H9 (cell line): ENCODE measurements around the gene THTPA. TPM values are rescaled to one million over a fixed set of nuclear protein-coding genes. Genes with fewer than 3 reads are reported as not detected.
A peak's percentile ranks its signal among the peaks of the same experiment; 100 is the strongest.

Source experiments
- DNase-seq: peaks from one replicate; pipeline ENCODE4 v3.0.0-alpha.2; 2017
- H2AFZ ChIP-seq: one replicate; pipeline ENCODE4 v1.6.1; 2013; ENCODE audit warnings: mild to moderate bottlenecking, low read length, control low read depth, moderate library complexity
- H2AK5ac ChIP-seq: 2 replicates; pipeline ENCODE4 v1.6.1; 2013; ENCODE audit warnings: low read length, control low read depth, mixed read lengths; ENCODE audit not compliant: insufficient read length
- H2BK120ac ChIP-seq: one replicate; pipeline ENCODE4 v1.6.1; 2013; ENCODE audit warnings: low read depth, mild to moderate bottlenecking, low read length, control low read depth, inconsistent platforms; ENCODE audit not compliant: poor library complexity, severe bottlenecking
- H2BK12ac ChIP-seq: 2 replicates; pipeline ENCODE4 v1.6.1; 2013; ENCODE audit warnings: low read length, control low read depth, mixed read lengths, low read depth; ENCODE audit not compliant: insufficient read length
- H2BK15ac ChIP-seq: 2 replicates; pipeline ENCODE4 v1.6.1; 2013; ENCODE audit warnings: low read depth, low read length, control low read depth
- H2BK20ac ChIP-seq: one replicate; pipeline ENCODE4 v1.6.1; 2013; ENCODE audit warnings: low read depth, mild to moderate bottlenecking, low read length, control low read depth, inconsistent platforms; ENCODE audit not compliant: poor library complexity, severe bottlenecking
- H2BK5ac ChIP-seq: 2 replicates; pipeline ENCODE4 v1.6.1; 2013; ENCODE audit warnings: low read length, control low read depth, mixed read lengths; ENCODE audit not compliant: insufficient read length
- H3K14ac ChIP-seq: 2 replicates; pipeline ENCODE4 v1.6.1; 2013; ENCODE audit warnings: low read length, control low read depth; ENCODE audit not compliant: insufficient read depth
- H3K18ac ChIP-seq: 2 replicates; pipeline ENCODE4 v1.6.1; 2013; ENCODE audit warnings: low read depth, mild to moderate bottlenecking, mixed read lengths, low read length, control low read depth; ENCODE audit not compliant: insufficient read length
- H3K23ac ChIP-seq: 2 replicates; pipeline ENCODE4 v1.6.1; 2013; ENCODE audit warnings: low read length, control low read depth, mixed read lengths, low read depth; ENCODE audit not compliant: insufficient read length
- H3K23me2 ChIP-seq: 2 replicates; pipeline ENCODE4 v1.6.1; 2013; ENCODE audit warnings: low read depth, mild to moderate bottlenecking, mixed read lengths, low read length, control low read depth; ENCODE audit not compliant: insufficient read length, poor library complexity, severe bottlenecking
- H3K27ac ChIP-seq: 2 replicates; pipeline ENCODE4 v1.5.1; 2013; ENCODE audit warnings: low read length, control low read depth, mixed read lengths, low read depth; ENCODE audit not compliant: insufficient read length
- H3K27me3 ChIP-seq: 2 replicates; pipeline ENCODE4 v1.6.1; 2013; ENCODE audit warnings: low read length, control low read depth, inconsistent platforms; ENCODE audit not compliant: insufficient read depth
- H3K4ac ChIP-seq: 2 replicates; pipeline ENCODE4 v1.6.1; 2013; ENCODE audit warnings: low read depth, mild to moderate bottlenecking, control low read depth, inconsistent platforms, low read length, moderate library complexity
- H3K4me1 ChIP-seq: 2 replicates; pipeline ENCODE4 v1.6.1; 2013; ENCODE audit warnings: low read length, control low read depth, inconsistent platforms; ENCODE audit not compliant: insufficient read depth
- H3K4me2 ChIP-seq: 2 replicates; pipeline ENCODE4 v1.6.1; 2013; ENCODE audit warnings: low read length, control low read depth, mixed read lengths; ENCODE audit not compliant: insufficient read length, insufficient read depth
- H3K56ac ChIP-seq: 2 replicates; pipeline ENCODE4 v1.6.1; 2013; ENCODE audit warnings: low read depth, mild to moderate bottlenecking, mixed read lengths, low read length, control low read depth; ENCODE audit not compliant: insufficient read length
- H3K79me1 ChIP-seq: 2 replicates; pipeline ENCODE4 v1.6.1; 2013; ENCODE audit warnings: low read depth, mild to moderate bottlenecking, moderate library complexity, low read length, control low read depth, inconsistent platforms; ENCODE audit not compliant: insufficient read depth, poor library complexity, severe bottlenecking
- H3K79me2 ChIP-seq: 2 replicates; pipeline ENCODE4 v1.6.1; 2013; ENCODE audit warnings: low read length, control low read depth, inconsistent platforms; ENCODE audit not compliant: insufficient read depth
- H3K9ac ChIP-seq: 2 replicates; pipeline ENCODE4 v1.6.1; 2013; ENCODE audit warnings: low read length, control low read depth, mixed read lengths; ENCODE audit not compliant: insufficient read length; ENCODE audit errors: extremely low read depth
- H3K9me3 ChIP-seq: one replicate; pipeline ENCODE4 v1.6.1; 2013; ENCODE audit warnings: low read depth, low read length, inconsistent platforms; ENCODE audit not compliant: control insufficient read depth
- H3T11ph ChIP-seq: one replicate; pipeline ENCODE4 v1.6.1; 2013; ENCODE audit warnings: mild to moderate bottlenecking, low read length, control low read depth, inconsistent platforms
- H4K20me1 ChIP-seq: one replicate; pipeline ENCODE4 v1.6.1; 2013; ENCODE audit not compliant: control insufficient read depth, insufficient read length, insufficient read depth
- H4K5ac ChIP-seq: 2 replicates; pipeline ENCODE4 v1.6.1; 2013; ENCODE audit warnings: low read depth, mild to moderate bottlenecking, mixed read lengths, low read length, control low read depth; ENCODE audit not compliant: insufficient read length
- H4K8ac ChIP-seq: replicated peaks from 2 replicates; pipeline ENCODE4 v1.6.1; 2013; ENCODE audit warnings: low read length, control low read depth, mixed read lengths, low read depth; ENCODE audit not compliant: insufficient read length
- H4K91ac ChIP-seq: 2 replicates; pipeline ENCODE4 v1.6.1; 2013; ENCODE audit warnings: low read depth, mild to moderate bottlenecking, moderate library complexity, mixed read lengths, low read length, control low read depth; ENCODE audit not compliant: insufficient read length
- H3K27ac Mint-ChIP-seq, 3 experiments: 2 replicates in 2 of 3; 3 replicates in 1 of 3; pipeline ENCODE4 v1.8.0; 2020 to 2021; ENCODE audit warnings: mixed read lengths in 3 of 3, mild to moderate bottlenecking in 1 of 3, moderate library complexity in 1 of 3
- H3K27me3 Mint-ChIP-seq: 2 replicates; pipeline ENCODE4 v1.8.0; 2021; ENCODE audit warnings: low read depth, mild to moderate bottlenecking, moderate library complexity, mixed read lengths
- H3K36me3 Mint-ChIP-seq, 3 experiments: 2 replicates in 2 of 3; 3 replicates in 1 of 3; pipeline ENCODE4 v1.8.0; 2020 to 2021; ENCODE audit warnings: low read depth in 3 of 3, mixed read lengths in 3 of 3; ENCODE audit not compliant: insufficient read depth in 1 of 3
- H3K4me1 Mint-ChIP-seq, 2 experiments: 2 replicates each; pipeline ENCODE4 v1.8.0; 2020; ENCODE audit warnings: mixed read lengths in 2 of 2
- H3K4me3 Mint-ChIP-seq, 2 experiments: 2 replicates in 1 of 2; 3 replicates in 1 of 2; pipeline ENCODE4 v1.8.0; 2020 to 2021; ENCODE audit warnings: mild to moderate bottlenecking in 2 of 2, mixed read lengths in 2 of 2, moderate library complexity in 1 of 2
- H3K9me3 Mint-ChIP-seq, 2 experiments: 2 replicates in 1 of 2; 3 replicates in 1 of 2; pipeline ENCODE4 v1.8.0; 2020; ENCODE audit warnings: mild to moderate bottlenecking in 2 of 2, mixed read lengths in 2 of 2, moderate library complexity in 1 of 2
- WGBS: extraction: QIAGEN DNeasy Blood & Tissue Kit; methylation state at CpG from one replicate; pipeline ENCODE4 v1.1.7; 2013; ENCODE audit warnings: missing lambda C conversion rate, low lambda C conversion rate, mixed read lengths; ENCODE audit not compliant: insufficient read length; ENCODE audit errors: extremely low coverage; 5-methylcytosine and 5-hydroxymethylcytosine counted together
- total RNA-seq: library from RNA; stranded (reverse); gene quantifications from 2 replicates; pipeline ENCODE4 v1.2.1, GENCODE V29; 2021
- TF ChIP-seq, protein P1 (sequence below): fragments of 200-600 bp; sonication (generic); conservative IDR thresholded peaks from 3 replicates; pipeline ENCODE4 v1.8.0; 2021; ENCODE audit warnings: antibody characterized with exemption, mild to moderate bottlenecking

Gene THTPA
- total RNA-seq, 1 experiment from 2014 or later = 15.6 TPM

DNA sequence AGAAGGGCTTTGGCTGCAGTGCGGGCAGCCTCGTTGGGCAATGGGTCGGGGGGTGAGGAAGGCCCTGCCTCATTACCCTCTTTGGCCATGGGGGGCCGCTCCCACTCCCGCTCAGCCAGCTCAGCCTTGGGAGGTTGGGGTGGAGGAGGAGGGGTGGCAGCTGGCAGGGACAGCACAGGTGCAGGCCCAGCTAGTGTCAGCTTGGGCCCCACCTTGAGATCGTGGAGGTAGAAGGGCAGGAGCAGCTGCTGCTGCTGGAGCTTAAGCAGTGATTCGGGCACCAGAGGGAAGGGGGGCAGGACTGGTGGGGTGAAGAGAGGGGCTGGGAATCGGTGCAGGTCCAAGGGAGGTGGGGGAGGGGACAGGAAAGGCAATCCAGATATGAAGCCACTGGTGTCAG lies 30.5 kb upstream of the THTPA start:
- Histone ChIP-seq H3K79me2 (no peaks in the 10 kb centered on the region), H4K5ac (no peak overlapping the region), H3K18ac (no peak overlapping the region), H2AFZ (no peak overlapping the region), H2BK5ac (no peak overlapping the region), H3T11ph (no peak overlapping the region), H2BK15ac (no peak overlapping the region), H3K4me1 (no peaks in the 10 kb centered on the region; the same call in 1 of the 2 replicates), H3K4me2 (no peak overlapping the region), H3K27ac (no peak overlapping the region), H3K23ac (no peak overlapping the region), H3K27me3 (no peaks in the 10 kb centered on the region), H3K79me1 (no peaks in the 10 kb centered on the region), H2BK20ac (no peak overlapping the region), H3K14ac (no peak overlapping the region), H2BK12ac (no peak overlapping the region), H3K9me3 (no peaks in the 10 kb centered on the region), H2BK120ac (no peak overlapping the region), H3K4ac (no peak overlapping the region), H4K91ac (no peak overlapping the region), H4K8ac (no peak overlapping the region), H3K9ac (no peak overlapping the region), H3K56ac (no peak overlapping the region), H3K23me2 (no peaks in the 10 kb centered on the region), H2AK5ac (no peak overlapping the region), H4K20me1 (no peaks in the 10 kb centered on the region)
- no peaks in the 10 kb centered on the region for H3K9me3 Mint-ChIP-seq
- no CpG with 5 or more reads among the region's 8 CpGs for WGBS
- no peak for DNase-seq
- peaks cover 56 to 65% (median 59%) of the 10 kb centered on the region in 3 experiments for H3K36me3 Mint-ChIP-seq
- no peak overlapping the region for H3K4me3 Mint-ChIP-seq
- H3K27ac Mint-ChIP-seq = peak overlapping the region in 1 of 3 experiments; percentile 72; a peak in 1 of 7 replicates
- TF ChIP-seq, protein P1, sequence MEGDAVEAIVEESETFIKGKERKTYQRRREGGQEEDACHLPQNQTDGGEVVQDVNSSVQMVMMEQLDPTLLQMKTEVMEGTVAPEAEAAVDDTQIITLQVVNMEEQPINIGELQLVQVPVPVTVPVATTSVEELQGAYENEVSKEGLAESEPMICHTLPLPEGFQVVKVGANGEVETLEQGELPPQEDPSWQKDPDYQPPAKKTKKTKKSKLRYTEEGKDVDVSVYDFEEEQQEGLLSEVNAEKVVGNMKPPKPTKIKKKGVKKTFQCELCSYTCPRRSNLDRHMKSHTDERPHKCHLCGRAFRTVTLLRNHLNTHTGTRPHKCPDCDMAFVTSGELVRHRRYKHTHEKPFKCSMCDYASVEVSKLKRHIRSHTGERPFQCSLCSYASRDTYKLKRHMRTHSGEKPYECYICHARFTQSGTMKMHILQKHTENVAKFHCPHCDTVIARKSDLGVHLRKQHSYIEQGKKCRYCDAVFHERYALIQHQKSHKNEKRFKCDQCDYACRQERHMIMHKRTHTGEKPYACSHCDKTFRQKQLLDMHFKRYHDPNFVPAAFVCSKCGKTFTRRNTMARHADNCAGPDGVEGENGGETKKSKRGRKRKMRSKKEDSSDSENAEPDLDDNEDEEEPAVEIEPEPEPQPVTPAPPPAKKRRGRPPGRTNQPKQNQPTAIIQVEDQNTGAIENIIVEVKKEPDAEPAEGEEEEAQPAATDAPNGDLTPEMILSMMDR = no peak
- peaks cover 38 to 49% of the 10 kb centered on the region in 2 experiments for H3K4me1 Mint-ChIP-seq
- no peaks in the 10 kb centered on the region; the same call in 1 of the 2 replicates for H3K27me3 Mint-ChIP-seq
